Germinal center (tissue), 1 donor: ENCODE measurements around the gene SLC50A1.

Experiments
- DNase-seq: peaks from one replicate; pipeline ENCODE4 v3.0.0; 2012; ENCODE audit warnings: mixed read lengths, low spot score

Gene SLC50A1

DNA sequence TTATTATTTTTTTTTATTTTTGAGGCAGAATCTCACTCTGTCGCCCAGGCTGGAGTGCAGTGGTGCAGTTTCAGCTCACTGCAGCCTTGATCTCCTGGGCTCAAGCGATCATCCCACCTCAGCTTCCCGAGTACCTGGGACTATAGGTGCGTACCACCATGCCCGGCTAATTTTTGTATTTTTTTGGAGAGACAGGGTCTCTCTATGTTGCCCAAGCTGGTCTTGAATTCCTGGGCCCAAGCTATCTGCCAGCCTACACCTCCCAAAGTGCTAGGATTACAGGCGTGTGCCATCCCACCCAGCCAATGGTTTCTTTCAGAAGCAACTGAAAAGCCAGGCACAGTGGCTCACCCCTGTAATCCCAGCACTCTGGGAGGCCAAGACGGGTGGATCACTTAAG, 35.2 kb downstream of the SLC50A1 start:
- no peak for DNase-seq

- DNase-seq: peak; percentile 0
Observed at GRCh38 chr1:155171836-155172731, 36.4 kb downstream of the SLC50A1 start.

DNA sequence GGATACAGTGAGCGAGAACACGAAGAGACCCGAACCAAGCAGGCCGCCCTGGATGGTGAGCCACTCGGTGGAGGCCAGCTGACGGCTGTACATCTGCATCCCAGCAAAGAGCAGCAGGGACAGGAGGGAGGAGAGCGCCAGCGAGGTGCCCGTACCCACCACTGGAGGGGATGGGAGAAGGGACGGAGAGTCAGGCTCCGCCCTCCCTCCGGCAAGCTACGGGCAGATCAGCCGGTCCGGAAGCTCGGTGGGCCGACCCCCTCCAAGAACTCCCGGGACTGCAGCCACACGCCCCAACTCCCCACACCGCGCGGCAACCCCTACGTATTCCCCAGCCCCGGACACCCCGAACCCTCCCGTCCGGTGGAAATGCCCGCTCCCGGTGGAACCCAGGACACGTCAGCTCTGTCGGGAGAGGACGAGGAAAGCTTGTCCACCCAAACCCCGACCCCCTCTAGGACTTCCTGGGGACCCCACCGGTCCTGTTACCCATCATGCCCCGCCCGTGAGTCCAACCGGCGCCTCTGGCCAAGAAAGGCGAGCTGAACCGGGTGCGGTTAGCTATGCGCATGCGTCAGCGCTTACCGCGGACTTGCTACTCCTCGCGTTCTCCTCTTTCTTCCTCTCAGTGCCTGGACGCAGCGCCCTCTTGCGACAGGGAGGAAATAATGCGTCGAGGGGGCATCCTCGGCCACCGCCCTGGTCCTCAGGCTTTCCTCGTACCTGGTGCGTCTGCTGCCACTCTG, 37.3 kb downstream of the SLC50A1 start, which contains the start of gene KRTCAP2:
TSS of gene KRTCAP2 (minus strand) at position 573 of the 746 bp plus-strand sequence. CDS start at position 493, 80 bp downstream.
- peak; percentile 97 for DNase-seq

- peak; percentile 73 for DNase-seq
Observed at GRCh38 chr1:155173478-155174323, 38.0 kb downstream of the SLC50A1 start, which contains the start of gene TRIM46. TRIM46 (plus strand) TSS chr1:155173849; CDS start chr1:155173967, 118 bp downstream.

DNA sequence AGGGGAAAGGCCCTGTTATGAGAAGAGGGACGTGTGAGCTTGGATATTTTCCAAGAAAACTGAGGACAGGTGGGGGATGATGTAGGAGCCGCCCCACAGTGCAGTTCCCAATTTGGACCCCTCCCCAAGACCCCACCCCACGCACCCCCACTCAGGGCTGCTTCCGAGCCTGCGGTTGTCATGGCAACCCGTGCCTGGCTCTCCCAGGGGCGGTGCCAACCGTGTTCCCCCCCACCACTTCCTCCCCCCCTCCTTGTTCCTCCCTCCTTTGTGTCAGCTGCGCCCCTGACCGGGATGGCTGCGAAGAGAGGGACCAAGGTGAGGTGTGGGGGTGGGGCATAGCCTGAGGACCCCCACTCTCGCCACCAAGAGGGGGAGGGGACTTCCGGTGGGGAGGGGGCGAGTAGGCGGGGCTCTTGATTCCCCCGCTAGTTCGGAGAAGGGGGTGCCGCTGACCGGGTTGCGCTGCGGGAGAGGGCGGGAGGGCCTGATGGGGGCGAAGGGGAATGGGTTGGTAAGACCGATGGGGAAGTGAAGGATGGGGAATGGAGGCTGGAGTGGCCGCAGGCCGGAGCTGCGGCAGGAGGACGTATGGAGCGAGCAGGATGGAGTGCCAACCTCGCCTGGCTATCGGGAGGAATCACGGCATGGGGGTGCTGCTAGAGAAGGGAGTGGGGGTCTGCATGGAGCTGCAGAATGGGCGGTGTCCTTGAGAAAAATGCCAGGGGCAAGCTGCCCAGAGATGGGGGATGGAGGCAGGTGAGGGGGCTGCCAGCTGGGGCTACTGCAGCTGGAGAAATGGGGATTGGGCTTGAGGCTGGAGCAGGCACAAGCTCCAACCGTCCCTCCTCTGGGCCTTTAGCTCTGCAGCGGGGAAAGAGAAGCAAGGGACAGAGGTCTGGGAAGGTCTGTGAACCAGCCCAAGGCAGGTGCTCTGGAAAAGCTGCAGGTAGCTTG, 39.0 kb downstream of the SLC50A1 start:
- DNase-seq: peak; percentile 46

GRCh38 chr1:155175281-155175926, 39.8 kb downstream of the SLC50A1 start:
- no peak for DNase-seq

DNA sequence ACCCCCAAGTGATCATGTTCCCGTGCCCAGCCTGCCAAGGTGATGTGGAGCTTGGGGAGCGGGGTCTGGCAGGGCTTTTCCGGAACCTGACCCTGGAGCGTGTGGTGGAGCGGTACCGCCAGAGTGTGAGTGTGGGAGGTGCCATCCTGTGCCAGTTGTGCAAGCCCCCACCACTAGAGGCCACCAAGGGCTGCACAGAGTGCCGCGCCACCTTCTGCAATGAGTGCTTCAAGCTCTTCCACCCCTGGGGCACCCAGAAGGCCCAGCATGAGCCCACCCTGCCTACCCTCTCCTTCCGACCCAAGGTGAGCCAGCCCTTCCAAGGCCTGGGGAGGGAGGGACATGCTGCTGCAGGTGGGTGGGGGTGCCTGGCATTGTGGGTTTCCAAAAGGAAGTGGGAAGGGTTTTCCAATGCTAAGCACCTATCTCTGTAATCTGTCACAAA, 40.3 kb downstream of the SLC50A1 start:
- no peak for DNase-seq

DNA sequence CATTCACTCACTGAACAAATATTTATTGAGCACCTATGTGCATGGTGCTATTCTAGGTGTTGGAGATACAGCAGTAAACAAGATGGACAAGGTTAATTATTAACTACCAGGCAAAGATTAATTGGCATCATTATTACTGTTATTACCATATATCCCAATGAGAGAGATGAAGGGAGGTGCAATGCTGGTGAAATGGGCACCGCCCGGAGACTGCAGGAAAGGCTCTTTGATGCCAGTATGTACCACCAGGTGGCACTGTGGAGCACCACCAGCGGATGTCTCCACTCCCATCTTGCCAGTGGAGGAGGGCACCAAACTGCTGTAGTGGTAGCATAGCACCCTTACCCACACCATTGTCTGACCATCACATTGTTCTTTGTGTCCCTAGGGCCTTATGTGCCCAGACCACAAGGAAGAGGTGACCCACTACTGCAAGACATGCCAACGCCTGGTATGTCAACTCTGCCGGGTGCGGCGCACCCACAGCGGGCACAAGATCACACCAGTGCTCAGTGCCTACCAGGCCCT, 41.0 kb downstream of the SLC50A1 start:
- peak; percentile 90 for DNase-seq

- no peak for DNase-seq
Observed at GRCh38 chr1:155177192-155177917, 41.7 kb downstream of the SLC50A1 start.

GRCh38 chr1:155177918-155178281, 42.2 kb downstream of the SLC50A1 start:
- no peak for DNase-seq

DNA sequence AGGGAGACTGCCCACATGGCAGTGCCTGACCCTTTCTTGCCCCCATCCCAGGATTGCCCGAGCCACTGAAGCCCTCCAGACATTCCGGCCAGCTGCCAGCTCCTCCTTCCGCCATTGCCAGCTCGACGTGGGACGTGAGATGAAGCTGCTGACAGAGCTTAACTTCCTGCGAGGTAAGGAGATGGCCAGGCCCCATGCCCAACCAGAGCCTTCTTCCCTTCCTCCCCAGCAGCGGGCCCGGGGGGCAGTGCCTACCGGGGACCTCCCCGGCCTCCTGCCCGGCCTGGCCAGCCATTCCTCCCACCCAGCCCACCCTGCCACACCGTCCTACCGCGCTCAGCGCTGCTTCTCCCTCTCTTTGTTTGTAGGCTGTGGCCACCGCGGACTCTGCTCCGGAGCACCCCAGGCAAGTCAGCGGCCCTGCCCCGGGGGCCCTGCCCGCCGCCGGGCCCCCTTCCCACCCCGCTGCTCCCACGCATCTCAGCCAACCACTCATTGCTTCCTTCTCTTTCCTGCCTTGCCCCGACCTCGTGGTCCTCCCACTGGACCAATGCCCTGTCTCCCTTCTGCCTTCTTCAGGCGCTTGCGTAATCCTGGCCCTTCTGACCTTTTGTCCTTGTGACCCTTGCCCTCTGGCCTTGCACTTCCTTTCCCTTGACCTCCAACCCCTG, 42.9 kb downstream of the SLC50A1 start:
- DNase-seq: no peak

GRCh38 chr1:155179112-155180031, 43.7 kb downstream of the SLC50A1 start:
- no peak for DNase-seq

DNA sequence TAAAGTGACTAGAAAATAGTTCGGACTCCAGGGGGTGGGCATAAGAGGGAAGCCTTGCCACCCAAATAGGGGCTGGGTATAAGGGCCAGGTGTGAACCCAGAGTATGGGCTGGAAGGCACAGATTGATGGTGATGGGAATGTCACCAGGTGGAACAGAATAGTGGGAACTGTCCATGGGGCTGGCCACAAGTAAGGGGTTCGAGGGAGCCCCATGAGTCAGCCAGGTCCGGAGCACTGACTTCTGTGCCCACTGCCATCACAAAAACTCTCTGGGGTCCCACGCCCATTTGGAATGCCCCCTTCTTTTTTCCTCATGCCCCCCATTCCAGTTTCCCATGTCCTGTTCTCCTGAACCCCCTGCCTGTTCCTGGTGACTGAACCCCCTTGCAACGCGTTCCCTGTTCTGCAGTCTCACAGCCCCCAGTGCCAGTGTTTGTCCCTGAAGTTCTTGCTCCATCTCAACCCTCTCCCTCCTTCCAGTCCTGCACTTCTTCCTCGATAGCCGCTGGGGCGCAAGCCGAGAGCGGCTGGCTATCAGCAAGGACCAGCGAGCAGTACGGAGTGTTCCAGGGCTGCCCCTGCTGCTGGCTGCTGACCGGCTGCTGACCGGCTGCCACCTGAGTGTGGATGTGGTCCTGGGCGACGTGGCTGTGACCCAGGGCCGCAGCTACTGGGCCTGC, 45.9 kb downstream of the SLC50A1 start:
- DNase-seq: no peak

- DNase-seq: no peak
Observed at GRCh38 chr1:155182052-155182550, 46.4 kb downstream of the SLC50A1 start.

DNA sequence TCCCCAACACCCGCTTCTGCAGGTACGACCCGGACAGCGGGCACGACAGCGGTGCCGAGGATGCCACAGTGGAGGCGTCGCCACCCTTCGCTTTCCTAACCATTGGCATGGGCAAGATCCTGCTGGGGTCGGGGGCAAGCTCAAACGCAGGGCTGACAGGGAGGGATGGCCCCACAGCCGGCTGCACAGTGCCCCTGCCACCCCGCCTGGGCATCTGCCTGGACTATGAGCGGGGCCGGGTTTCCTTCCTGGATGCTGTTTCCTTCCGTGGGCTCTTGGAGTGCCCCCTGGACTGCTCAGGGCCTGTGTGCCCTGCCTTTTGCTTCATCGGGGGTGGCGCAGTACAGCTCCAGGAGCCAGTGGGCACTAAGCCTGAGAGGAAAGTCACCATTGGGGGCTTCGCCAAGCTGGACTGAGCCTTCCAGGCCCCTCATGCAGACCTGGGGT, 48.1 kb downstream of the SLC50A1 start:
- DNase-seq: no peak

DNA sequence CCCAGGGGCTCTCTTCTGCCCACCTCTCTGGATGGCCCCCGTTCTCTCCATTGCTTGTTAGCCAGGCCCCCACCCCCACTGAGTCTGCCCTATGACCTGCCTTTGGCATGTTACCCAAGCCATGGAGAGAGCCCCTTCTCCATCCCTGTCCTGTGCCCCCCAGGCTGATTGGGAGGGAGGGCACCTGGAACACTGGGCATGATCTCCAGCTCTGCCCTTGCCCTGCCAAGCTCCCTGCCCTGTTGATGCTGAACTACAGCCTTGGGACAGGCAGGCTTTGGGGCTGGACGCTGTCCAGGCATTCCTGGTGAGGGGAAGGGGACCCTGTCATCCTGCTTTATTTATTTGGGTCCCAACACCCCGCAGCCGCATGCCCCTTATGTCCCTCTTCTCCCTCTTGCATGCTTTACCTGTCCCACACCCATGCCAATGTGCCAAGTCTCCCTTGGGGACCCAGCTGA, 48.7 kb downstream of the SLC50A1 start:
- no peak for DNase-seq
